Choroid plexus epithelial cell (primary cell): Measurements from ENCODE around the gene PLAGL1.
"Not testable (repeated sequence)": the region's sequence is repeated elsewhere in the genome, so short reads cannot be mapped to it uniquely, and the experiment has no call there.

Experiments
- DNase-seq: peaks from one replicate; pipeline ENCODE4 v3.0.0-alpha.2; 2010; ENCODE audit warnings: low read depth
- H3K4me3 ChIP-seq: 2 replicates; pipeline ENCODE4 v1.5.1; 2011; ENCODE audit warnings: low read depth, mild to moderate bottlenecking, control low read depth, low read length, moderate library complexity
- CTCF ChIP-seq: conservative IDR thresholded peaks from 2 replicates; pipeline ENCODE4 v1.5.1; 2011; ENCODE audit warnings: low read depth, mild to moderate bottlenecking, control low read depth, inconsistent platforms, low read length, moderate library complexity

PLAGL1 gene

GRCh38 chr6:143934331-143934730, 73.7 kb downstream of the PLAGL1 start:
- TF ChIP-seq CTCF: no peak
- no peak for DNase-seq
- no peak overlapping the region for H3K4me3 ChIP-seq

GRCh38 chr6:143929975-143930374, 78.1 kb downstream of the PLAGL1 start:
- TF ChIP-seq CTCF: no peak
- no peak overlapping the region for H3K4me3 ChIP-seq

GRCh38 chr6:143928853-143929252, 79.2 kb downstream of the PLAGL1 start:
- DNase-seq: no peak
- no peak overlapping the region for H3K4me3 ChIP-seq
- no peak for TF ChIP-seq CTCF

More at GRCh38 chr6:143929975-143930374, 78.1 kb downstream of the PLAGL1 start:
- no peak for DNase-seq

GRCh38 chr6:143917026-143917425, 91.0 kb downstream of the PLAGL1 start:
- DNase-seq, H3K4me3 ChIP-seq: not testable (repeated sequence)

- TF ChIP-seq CTCF: no peak
- no peak for DNase-seq
- H3K4me3 ChIP-seq: no peak overlapping the region
Observed at GRCh38 chr6:143912671-143913070, 95.4 kb downstream of the PLAGL1 start.

- H3K4me3 ChIP-seq: no peak overlapping the region
- DNase-seq: no peak
- no peak for TF ChIP-seq CTCF
Observed at GRCh38 chr6:143911028-143911427, 97.0 kb downstream of the PLAGL1 start.

- TF ChIP-seq CTCF: no peak
- no peak overlapping the region for H3K4me3 ChIP-seq
- no peak for DNase-seq
Observed at GRCh38 chr6:143902827-143903226, 105.2 kb downstream of the PLAGL1 start.
